ENCODE data around the gene WWC2.

The WWC2 gene

GRCh38 chr4:183132081-183132480, 33.0 kb downstream of the WWC2 start:
- H3K9ac ChIP-seq (ENCODE audit: low read length), result no peak overlapping the region
- H3K79me1 ChIP-seq (replicated peaks; ENCODE audit: low read length, poor library complexity, severe bottlenecking), result peaks cover 2% of the 10 kb centered on the region
- no peak overlapping the region for H3K4ac ChIP-seq (ENCODE audit: low read depth in 1 of 2, low read length in 2 of 2)
- no peak overlapping the region for H3K4me3 ChIP-seq (ENCODE audit: insufficient read depth in 1 of 2, low read depth in 1 of 2, low read length in 2 of 2)
- H2BK120ac ChIP-seq (ENCODE audit: low read depth, low read length), result no peak overlapping the region
- no peak overlapping the region for H4K91ac ChIP-seq (ENCODE audit: low read length)
- H3K23ac ChIP-seq (ENCODE audit: low read length in 2 of 2), result no peak overlapping the region
- H3K4me1 ChIP-seq (ENCODE audit: control insufficient read depth, insufficient read depth, low read depth, low read length), result no peaks in the 10 kb centered on the region
- no peak overlapping the region for H3K18ac ChIP-seq (ENCODE audit: low read depth in 1 of 2, low read length in 2 of 2)
- H2AK5ac ChIP-seq (ENCODE audit: low read length, severe bottlenecking), result no peak overlapping the region
- no peak overlapping the region for H3K14ac ChIP-seq (ENCODE audit: low read length in 2 of 2)
- no peak overlapping the region for H4K8ac ChIP-seq (ENCODE audit: low read length)
- H3K36me3 ChIP-seq (ENCODE audit: control insufficient read depth in 1 of 2, insufficient read depth in 2 of 2, low read depth in 1 of 2, low read length in 2 of 2), result no peaks in the 10 kb centered on the region
- no peak overlapping the region for H2BK15ac ChIP-seq (ENCODE audit: low read depth, poor library complexity, severe bottlenecking)
- no peak overlapping the region for H3K27ac ChIP-seq (ENCODE audit: low read length, poor library complexity, severe bottlenecking)
- no peak for DNase-seq
- H3K4me2 ChIP-seq (ENCODE audit: low read length, poor library complexity, severe bottlenecking), result no peak overlapping the region
- H2BK5ac ChIP-seq (ENCODE audit: low read depth, low read length, poor library complexity, severe bottlenecking), result no peak overlapping the region
- H2AFZ ChIP-seq (ENCODE audit: low read depth, low read length), result no peak overlapping the region
- H3K9me3 ChIP-seq (ENCODE audit: control insufficient read depth, low read length), result no peaks in the 10 kb centered on the region
- no peak overlapping the region for H2BK12ac ChIP-seq (ENCODE audit: low read length in 2 of 2)
- no peaks in the 10 kb centered on the region for H3K27me3 ChIP-seq (ENCODE audit: control insufficient read depth in 1 of 2, insufficient read depth in 1 of 2, low read length in 2 of 2)
- 100% methylated on average over 2 of the region's 2 CpGs for WGBS

- Histone ChIP-seq H3K14ac (ENCODE audit: low read length in 2 of 2) (no peak overlapping the region), H3K27ac (ENCODE audit: low read length, poor library complexity, severe bottlenecking) (no peak overlapping the region), H2BK12ac (ENCODE audit: low read length in 2 of 2) (no peak overlapping the region), H3K18ac (ENCODE audit: low read depth in 1 of 2, low read length in 2 of 2) (no peak overlapping the region), H3K9ac (ENCODE audit: low read length) (no peak overlapping the region), H3K4me3 (ENCODE audit: insufficient read depth in 1 of 2, low read depth in 1 of 2, low read length in 2 of 2) (no peak overlapping the region), H4K91ac (ENCODE audit: low read length) (no peak overlapping the region), H3K36me3 (ENCODE audit: control insufficient read depth in 1 of 2, insufficient read depth in 2 of 2, low read depth in 1 of 2, low read length in 2 of 2) (no peaks in the 10 kb centered on the region), H4K8ac (ENCODE audit: low read length) (no peak overlapping the region), H3K4ac (ENCODE audit: low read depth in 1 of 2, low read length in 2 of 2) (no peak overlapping the region), H2BK15ac (ENCODE audit: low read depth, poor library complexity, severe bottlenecking) (no peak overlapping the region), H3K4me1 (ENCODE audit: control insufficient read depth, insufficient read depth, low read depth, low read length) (no peaks in the 10 kb centered on the region), H3K9me3 (ENCODE audit: control insufficient read depth, low read length) (no peaks in the 10 kb centered on the region), H2BK120ac (ENCODE audit: low read depth, low read length) (no peak overlapping the region), H3K79me1 (replicated peaks; ENCODE audit: low read length, poor library complexity, severe bottlenecking) (peaks cover 4% of the 10 kb centered on the region), H2AFZ (ENCODE audit: low read depth, low read length) (no peak overlapping the region), H3K4me2 (ENCODE audit: low read length, poor library complexity, severe bottlenecking) (no peak overlapping the region), H2AK5ac (ENCODE audit: low read length, severe bottlenecking) (no peak overlapping the region), H2BK5ac (ENCODE audit: low read depth, low read length, poor library complexity, severe bottlenecking) (no peak overlapping the region), H3K23ac (ENCODE audit: low read length in 2 of 2) (no peak overlapping the region), H3K27me3 (ENCODE audit: control insufficient read depth in 1 of 2, insufficient read depth in 1 of 2, low read length in 2 of 2) (no peaks in the 10 kb centered on the region)
- DNase-seq, result no peak
Measured at GRCh38 chr4:183132865-183133264, 33.8 kb downstream of the WWC2 start.

- Histone ChIP-seq H3K4me1 (ENCODE audit: control insufficient read depth, insufficient read depth, low read depth, low read length) (no peaks in the 10 kb centered on the region), H4K8ac (ENCODE audit: low read length) (no peak overlapping the region), H2BK5ac (ENCODE audit: low read depth, low read length, poor library complexity, severe bottlenecking) (no peak overlapping the region), H3K27ac (ENCODE audit: low read length, poor library complexity, severe bottlenecking) (no peak overlapping the region), H2AK5ac (ENCODE audit: low read length, severe bottlenecking) (no peak overlapping the region), H2BK12ac (ENCODE audit: low read length in 2 of 2) (no peak overlapping the region), H3K27me3 (ENCODE audit: control insufficient read depth in 1 of 2, insufficient read depth in 1 of 2, low read length in 2 of 2) (no peaks in the 10 kb centered on the region), H3K14ac (ENCODE audit: low read length in 2 of 2) (no peak overlapping the region), H2BK120ac (ENCODE audit: low read depth, low read length) (no peak overlapping the region), H3K79me1 (replicated peaks; ENCODE audit: low read length, poor library complexity, severe bottlenecking) (peaks cover 9% of the 10 kb centered on the region), H3K23ac (ENCODE audit: low read length in 2 of 2) (no peak overlapping the region), H3K9ac (ENCODE audit: low read length) (no peak overlapping the region), H4K91ac (ENCODE audit: low read length) (no peak overlapping the region), H3K4ac (ENCODE audit: low read depth in 1 of 2, low read length in 2 of 2) (no peak overlapping the region), H2AFZ (ENCODE audit: low read depth, low read length) (no peak overlapping the region), H3K36me3 (ENCODE audit: control insufficient read depth in 1 of 2, insufficient read depth in 2 of 2, low read depth in 1 of 2, low read length in 2 of 2) (no peaks in the 10 kb centered on the region), H3K9me3 (ENCODE audit: control insufficient read depth, low read length) (no peaks in the 10 kb centered on the region), H2BK15ac (ENCODE audit: low read depth, poor library complexity, severe bottlenecking) (no peak overlapping the region), H3K4me3 (ENCODE audit: insufficient read depth in 1 of 2, low read depth in 1 of 2, low read length in 2 of 2) (no peak overlapping the region), H3K18ac (ENCODE audit: low read depth in 1 of 2, low read length in 2 of 2) (no peak overlapping the region), H3K4me2 (ENCODE audit: low read length, poor library complexity, severe bottlenecking) (no peak overlapping the region)
- peak; percentile 34 for DNase-seq
- 100% methylated on average over 2 of the region's 3 CpGs for WGBS
Measured at GRCh38 chr4:183136855-183137254, 37.8 kb downstream of the WWC2 start.

- Histone ChIP-seq H3K18ac (ENCODE audit: low read depth in 1 of 2, low read length in 2 of 2) (no peak overlapping the region), H3K4me3 (ENCODE audit: insufficient read depth in 1 of 2, low read depth in 1 of 2, low read length in 2 of 2) (no peak overlapping the region), H2BK12ac (ENCODE audit: low read length in 2 of 2) (no peak overlapping the region), H3K27ac (ENCODE audit: low read length, poor library complexity, severe bottlenecking) (no peak overlapping the region), H3K4ac (ENCODE audit: low read depth in 1 of 2, low read length in 2 of 2) (no peak overlapping the region), H2BK120ac (ENCODE audit: low read depth, low read length) (no peak overlapping the region), H2BK15ac (ENCODE audit: low read depth, poor library complexity, severe bottlenecking) (no peak overlapping the region), H3K9me3 (ENCODE audit: control insufficient read depth, low read length) (no peaks in the 10 kb centered on the region), H3K23ac (ENCODE audit: low read length in 2 of 2) (no peak overlapping the region), H3K4me1 (ENCODE audit: control insufficient read depth, insufficient read depth, low read depth, low read length) (peaks cover 2% of the 10 kb centered on the region), H3K36me3 (ENCODE audit: control insufficient read depth in 1 of 2, insufficient read depth in 2 of 2, low read depth in 1 of 2, low read length in 2 of 2) (no peaks in the 10 kb centered on the region), H3K79me1 (replicated peaks; ENCODE audit: low read length, poor library complexity, severe bottlenecking) (peaks cover 12% of the 10 kb centered on the region), H3K4me2 (ENCODE audit: low read length, poor library complexity, severe bottlenecking) (no peak overlapping the region), H2AK5ac (ENCODE audit: low read length, severe bottlenecking) (no peak overlapping the region), H4K8ac (ENCODE audit: low read length) (no peak overlapping the region), H3K14ac (ENCODE audit: low read length in 2 of 2) (no peak overlapping the region), H3K9ac (ENCODE audit: low read length) (no peak overlapping the region), H3K27me3 (ENCODE audit: control insufficient read depth in 1 of 2, insufficient read depth in 1 of 2, low read length in 2 of 2) (no peaks in the 10 kb centered on the region), H2AFZ (ENCODE audit: low read depth, low read length) (no peak overlapping the region), H4K91ac (ENCODE audit: low read length) (no peak overlapping the region), H2BK5ac (ENCODE audit: low read depth, low read length, poor library complexity, severe bottlenecking) (no peak overlapping the region)
- WGBS, result 85% methylated on average over 4 of the region's 4 CpGs
- DNase-seq, result no peak
Measured at GRCh38 chr4:183139058-183139750, 40.1 kb downstream of the WWC2 start.

Measured in mesenchymal stem cell (in vitro differentiated cells and primary cell).